Activated T-cell treated with anti-CD3 and anti-CD28 coated beads, Interleukin-2, amount 50 U/mL, for 1 hour (primary cell): ENCODE results near the gene TOPBP1.
"Not testable (repeated sequence)": the region's sequence is repeated elsewhere in the genome, so short reads cannot be mapped to it uniquely, and the experiment has no call there.

Experiments used
- DNase-seq: peaks from one replicate; pipeline ENCODE4 v3.0.0-alpha.2; 2020

TOPBP1 gene

GRCh38 chr3:133673746-133674145, 12.0 kb upstream of the TOPBP1 start:
- DNase-seq, result no peak

- DNase-seq, result no peak
These were observed 10.7 kb upstream of the TOPBP1 start for GRCh38 chr3:133672461-133672860.

GRCh38 chr3:133670525-133670995, 8.8 kb upstream of the TOPBP1 start:
- DNase-seq, result no peak

GRCh38 chr3:133669949-133670524, 8.3 kb upstream of the TOPBP1 start:
- no peak for DNase-seq

GRCh38 chr3:133667118-133667517, 5.4 kb upstream of the TOPBP1 start:
- no peak for DNase-seq

- not testable (repeated sequence) for DNase-seq
These were observed 3.4 kb upstream of the TOPBP1 start for GRCh38 chr3:133665188-133665587.

- DNase-seq, result peak; percentile 31
These were observed 2.0 kb upstream of the TOPBP1 start for GRCh38 chr3:133663569-133664313.

- no peak for DNase-seq
These were observed 524 bp upstream of the TOPBP1 start for GRCh38 chr3:133662278-133662651.

GRCh38 chr3:133659806-133660205, 1.9 kb downstream of the TOPBP1 start:
- DNase-seq, result no peak

GRCh38 chr3:133655731-133656515, 5.8 kb downstream of the TOPBP1 start:
- DNase-seq, result no peak

- DNase-seq, result no peak
These were observed 12.2 kb downstream of the TOPBP1 start for GRCh38 chr3:133649486-133650068.

- no peak for DNase-seq
These were observed 17.0 kb downstream of the TOPBP1 start for GRCh38 chr3:133644768-133645167.

GRCh38 chr3:133643611-133644010, 18.1 kb downstream of the TOPBP1 start:
- no peak for DNase-seq

GRCh38 chr3:133641254-133641653, 20.5 kb downstream of the TOPBP1 start:
- DNase-seq, result no peak

- DNase-seq, result no peak
These were observed 28.3 kb downstream of the TOPBP1 start for GRCh38 chr3:133633439-133633838.

- DNase-seq, result no peak
These were observed 32.6 kb downstream of the TOPBP1 start for GRCh38 chr3:133629146-133629545.

GRCh38 chr3:133627789-133628188, 34.0 kb downstream of the TOPBP1 start:
- no peak for DNase-seq

GRCh38 chr3:133620066-133620784, 41.5 kb downstream of the TOPBP1 start:
- no peak for DNase-seq

- no peak for DNase-seq
These were observed 50.2 kb downstream of the TOPBP1 start for GRCh38 chr3:133611534-133611933.

GRCh38 chr3:133610031-133610430, 51.7 kb downstream of the TOPBP1 start:
- no peak for DNase-seq

- DNase-seq, result no peak
These were observed 53.4 kb downstream of the TOPBP1 start for GRCh38 chr3:133608388-133608787.

- DNase-seq, result no peak
These were observed 53.9 kb downstream of the TOPBP1 start for GRCh38 chr3:133607816-133608215.

- no peak for DNase-seq
These were observed 54.8 kb downstream of the TOPBP1 start for GRCh38 chr3:133606902-133607301.
